Measurements from ENCODE around the gene TMPRSS12. TPM values are rescaled to one million over a fixed set of nuclear protein-coding genes. Genes with fewer than 3 reads are reported as not detected.
A peak's percentile ranks its signal among the peaks of the same experiment; 100 is the strongest.
"Not testable (repeated sequence)": the region's sequence is repeated elsewhere in the genome, so short reads cannot be mapped to it uniquely, and the experiment has no call there.

The TMPRSS12 gene
- total RNA-seq = not detected

- no peak for DNase-seq (ENCODE audit: low spot score in 2 of 2)
- FAIRE-seq = no peak
These were observed at the start of gene TMPRSS12 for GRCh38 chr12:50842637-50843493. TMPRSS12 (plus strand) TSS chr12:50842926; CDS start chr12:50842965, 39 bp downstream.

GRCh38 chr12:50799908-50800307 lies 42.8 kb upstream of the TMPRSS12 start:
- FAIRE-seq = no peak

GRCh38 chr12:50803230-50803875 lies 39.4 kb upstream of the TMPRSS12 start:
- FAIRE-seq = no peak

More at GRCh38 chr12:50799908-50800307, 42.8 kb upstream of the TMPRSS12 start:
- no peak for DNase-seq (ENCODE audit: low spot score in 2 of 2)

GRCh38 chr12:50806176-50806575 lies 36.5 kb upstream of the TMPRSS12 start:
- DNase-seq (ENCODE audit: low spot score in 2 of 2) = no peak
- FAIRE-seq = no peak

More at GRCh38 chr12:50803230-50803875, 39.4 kb upstream of the TMPRSS12 start:
- DNase-seq (ENCODE audit: low spot score in 2 of 2) = no peak

- FAIRE-seq; DNase-seq (ENCODE audit: low spot score in 2 of 2): not testable (repeated sequence)
These were observed 33.6 kb upstream of the TMPRSS12 start for GRCh38 chr12:50809131-50809530.

GRCh38 chr12:50814921-50815320 lies 27.8 kb upstream of the TMPRSS12 start:
- not testable (repeated sequence) for FAIRE-seq; DNase-seq (ENCODE audit: low spot score in 2 of 2)

GRCh38 chr12:50820177-50820576 lies 22.5 kb upstream of the TMPRSS12 start:
- no peak for DNase-seq (ENCODE audit: low spot score in 2 of 2)
- peak; percentile 44 for FAIRE-seq

GRCh38 chr12:50822082-50822481 lies 20.6 kb upstream of the TMPRSS12 start:
- DNase-seq (ENCODE audit: low spot score in 2 of 2) (no peak), FAIRE-seq (no peak)

GRCh38 chr12:50823724-50824123 lies 19.0 kb upstream of the TMPRSS12 start:
- DNase-seq (ENCODE audit: low spot score in 2 of 2); FAIRE-seq: not testable (repeated sequence)

- no peak for FAIRE-seq
- DNase-seq (ENCODE audit: low spot score in 2 of 2) = no peak
These were observed 17.8 kb upstream of the TMPRSS12 start for GRCh38 chr12:50824914-50825313.

- DNase-seq (ENCODE audit: low spot score in 2 of 2) (peak in 1 of 2 donors; percentile 25), FAIRE-seq (peak; percentile 95)
These were observed 17.3 kb upstream of the TMPRSS12 start for GRCh38 chr12:50825372-50825838.

GRCh38 chr12:50828121-50828520 lies 14.6 kb upstream of the TMPRSS12 start:
- DNase-seq (ENCODE audit: low spot score in 2 of 2) (no peak), FAIRE-seq (no peak)

GRCh38 chr12:50828886-50829285 lies 13.8 kb upstream of the TMPRSS12 start:
- DNase-seq (ENCODE audit: low spot score in 2 of 2) (no peak), FAIRE-seq (no peak)

- not testable (repeated sequence) for FAIRE-seq; DNase-seq (ENCODE audit: low spot score in 2 of 2)
These were observed 8.9 kb upstream of the TMPRSS12 start for GRCh38 chr12:50833801-50834200.

- no peak for DNase-seq (ENCODE audit: low spot score in 2 of 2)
- no peak for FAIRE-seq
These were observed 3.7 kb upstream of the TMPRSS12 start for GRCh38 chr12:50839042-50839441.

GRCh38 chr12:50840809-50841487 lies 1.8 kb upstream of the TMPRSS12 start:
- FAIRE-seq = no peak
- no peak for DNase-seq (ENCODE audit: low spot score in 2 of 2)

GRCh38 chr12:50841716-50842531 lies 802 bp upstream of the TMPRSS12 start:
- DNase-seq (ENCODE audit: low spot score in 2 of 2) (no peak), FAIRE-seq (no peak)

- FAIRE-seq (no peak), DNase-seq (ENCODE audit: low spot score in 2 of 2) (no peak)
These were observed 2.4 kb downstream of the TMPRSS12 start for GRCh38 chr12:50845021-50845647.

- no peak for FAIRE-seq
- no peak for DNase-seq (ENCODE audit: low spot score in 2 of 2)
These were observed 6.2 kb downstream of the TMPRSS12 start for GRCh38 chr12:50848963-50849362.
